Raji (cell line): ENCODE data around the gene APLNR.

Source experiments
- POLR2A ChIP-seq: IDR thresholded peaks from 2 replicates; pipeline ENCODE4 v1.6.1; 2011; ENCODE audit warnings: low read depth, low read length, control low read depth; ENCODE audit not compliant: insufficient read depth

APLNR gene

GRCh38 chr11:57205041-57205641, 31.9 kb downstream of the APLNR start:
- TF ChIP-seq POLR2A = no peak

- no peak for TF ChIP-seq POLR2A
These were observed 33.1 kb downstream of the APLNR start for GRCh38 chr11:57203882-57204480.

DNA sequence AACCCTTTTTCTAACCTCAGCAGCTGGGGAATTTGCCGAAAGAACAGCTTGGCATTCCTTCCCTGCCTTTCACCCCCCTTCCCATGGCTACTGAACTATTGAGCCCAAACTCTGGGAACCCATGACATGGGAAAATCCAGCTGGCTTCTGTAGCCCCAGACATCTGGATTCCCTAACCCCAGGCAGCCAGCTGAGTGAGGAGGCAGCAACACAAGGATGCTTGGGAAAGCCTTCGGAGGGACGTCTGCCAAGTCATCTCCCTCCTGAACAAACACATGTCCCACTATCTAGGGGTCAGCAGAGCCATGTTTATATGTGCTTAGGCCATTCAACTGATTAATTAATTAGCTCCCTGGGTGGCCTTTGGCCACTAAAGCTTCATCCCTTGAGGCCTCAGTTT, 33.7 kb downstream of the APLNR start:
- TF ChIP-seq POLR2A = no peak

DNA sequence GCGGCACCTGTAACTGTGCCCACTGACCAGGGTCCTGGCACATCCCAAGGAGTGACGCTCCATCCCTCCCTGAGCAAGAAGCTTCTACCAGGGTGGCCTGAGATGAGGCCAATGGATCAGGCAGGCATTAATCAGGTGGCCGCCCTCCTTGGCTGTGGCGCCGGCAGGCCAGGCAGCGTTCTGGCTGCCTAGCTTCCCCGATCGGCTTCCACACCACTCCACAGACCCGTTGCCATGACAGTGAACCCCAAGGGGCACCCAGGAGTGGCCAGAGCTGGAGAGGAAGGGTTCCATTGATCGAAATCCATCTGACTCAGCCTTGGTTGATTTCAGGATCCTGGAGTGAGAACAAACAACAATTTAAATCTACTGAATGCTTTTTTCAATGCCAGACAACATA, 34.8 kb downstream of the APLNR start:
- TF ChIP-seq POLR2A = no peak

DNA sequence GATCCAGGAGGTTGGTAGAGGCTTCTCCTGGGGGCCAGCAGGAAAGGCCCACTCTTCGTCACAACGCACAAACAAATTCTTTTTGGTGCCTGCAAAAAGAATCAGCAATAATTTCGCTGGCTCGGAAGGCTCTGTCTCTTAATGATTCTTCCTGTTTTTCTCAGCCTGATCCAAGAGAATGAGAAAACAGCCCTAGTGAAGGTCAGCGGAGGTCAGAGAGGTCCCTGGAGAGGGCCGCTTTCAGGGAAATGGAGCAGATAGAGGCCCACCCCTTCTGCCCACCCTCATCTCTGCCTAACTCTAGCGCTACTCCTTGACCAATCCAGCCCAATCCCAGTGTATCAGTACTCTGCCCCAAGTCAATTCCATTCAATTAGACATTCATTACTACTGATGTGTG, 36.1 kb downstream of the APLNR start:
- TF ChIP-seq POLR2A = no peak

GRCh38 chr11:57199330-57199729, 37.7 kb downstream of the APLNR start:
- TF ChIP-seq POLR2A = no peak

DNA sequence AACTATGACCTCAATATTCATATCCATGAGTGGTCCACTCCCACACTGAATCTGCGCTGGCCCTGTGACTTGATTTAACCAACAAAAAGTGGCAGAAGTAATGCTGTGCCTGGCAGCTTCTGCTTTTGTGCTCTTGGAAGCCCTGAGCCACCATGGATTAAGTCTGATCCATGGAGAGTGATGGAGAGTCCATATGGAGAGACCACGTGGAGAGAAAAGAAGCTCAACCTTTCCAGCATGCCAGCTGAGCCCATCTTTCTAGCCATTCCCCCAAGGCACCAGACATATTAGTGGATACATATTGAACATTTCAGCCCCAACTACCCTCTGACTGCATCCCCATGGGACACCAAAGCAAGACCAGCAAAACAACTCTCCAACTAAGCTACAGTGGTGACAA, 39.3 kb downstream of the APLNR start:
- TF ChIP-seq POLR2A = no peak

DNA sequence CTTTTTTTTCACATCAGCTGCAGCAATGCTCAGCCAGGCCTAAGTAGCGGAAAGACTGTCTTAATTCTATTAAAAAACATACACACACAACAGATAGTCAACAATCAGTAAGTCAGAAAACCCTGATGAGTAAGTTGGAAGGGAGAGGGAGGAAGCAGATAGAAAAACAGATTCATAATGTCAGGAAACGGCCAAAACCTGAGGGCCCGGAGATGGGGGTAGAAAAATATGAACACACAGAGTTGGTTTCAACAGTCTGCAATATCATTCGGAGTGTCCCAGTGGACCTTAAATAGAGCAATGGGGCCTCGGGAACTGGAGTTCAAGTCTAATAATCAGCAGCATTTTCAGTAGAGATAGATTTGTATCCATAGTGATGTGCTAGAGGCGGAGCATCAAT, 40.5 kb downstream of the APLNR start:
- no peak for TF ChIP-seq POLR2A

DNA sequence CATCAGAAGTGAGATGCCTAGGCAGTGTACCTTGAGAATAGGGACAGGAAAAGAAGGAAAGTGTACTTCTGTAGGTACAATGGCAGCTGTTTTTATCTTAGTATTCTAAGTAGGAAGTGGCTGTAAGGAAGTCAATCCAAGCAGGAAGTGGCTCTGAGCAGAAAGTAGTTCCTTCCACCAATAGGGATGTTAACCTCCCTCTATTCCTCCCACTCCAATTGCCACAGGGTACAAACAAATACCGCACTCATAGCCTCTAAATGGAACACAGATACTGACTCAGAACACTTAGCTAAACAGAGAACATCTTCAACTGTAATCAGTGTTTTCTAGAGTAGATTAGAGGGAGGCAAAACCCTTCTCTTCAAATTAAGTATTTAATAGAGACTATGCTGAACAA, 44.7 kb downstream of the APLNR start:
- no peak for TF ChIP-seq POLR2A

DNA sequence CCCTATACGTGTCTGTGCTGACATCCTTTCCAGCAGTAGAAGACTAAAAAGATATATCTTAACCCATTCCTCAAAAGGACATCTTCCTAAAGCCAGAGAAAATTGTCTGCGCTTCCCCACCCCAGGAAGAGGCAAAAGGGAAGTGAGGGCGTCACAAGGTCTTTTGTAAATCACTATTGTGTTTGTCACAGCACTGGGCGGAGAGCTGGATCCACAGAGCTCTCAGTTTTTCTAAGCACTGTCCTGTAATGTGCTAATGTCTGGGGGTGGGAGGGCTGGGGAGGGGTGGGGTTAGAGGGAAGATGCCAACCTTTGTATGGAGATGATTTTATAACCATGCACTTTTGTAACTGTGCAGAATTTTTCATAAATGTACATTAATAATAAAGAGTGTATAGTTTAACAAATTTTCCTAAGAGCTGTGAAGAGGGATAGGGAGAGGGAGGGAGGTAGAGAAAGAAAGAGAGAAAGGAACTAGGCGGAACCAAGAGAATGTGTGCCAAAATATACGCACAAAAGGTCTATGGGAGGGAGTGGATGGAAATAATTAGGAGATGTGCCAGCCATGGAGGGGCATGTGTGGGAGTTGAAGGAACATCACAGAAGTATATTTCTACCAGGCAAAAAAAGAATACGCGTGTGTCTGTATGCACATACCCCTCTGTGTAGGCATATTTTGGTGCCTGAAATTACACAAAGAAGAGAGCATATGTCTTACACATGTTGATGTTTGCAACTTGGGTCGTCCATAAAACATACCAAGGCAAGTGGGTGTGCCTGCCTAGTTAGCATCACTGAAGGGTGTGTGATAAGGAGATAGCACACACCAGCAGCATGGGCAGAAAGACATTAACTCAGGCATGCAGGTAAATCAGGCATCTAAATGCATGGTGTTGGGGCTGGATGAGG, 45.5 kb downstream of the APLNR start:
- TF ChIP-seq POLR2A = no peak

GRCh38 chr11:57190548-57190947, 46.5 kb downstream of the APLNR start:
- TF ChIP-seq POLR2A = no peak
